ENCODE measurements around the gene CHMP6. TPM values are rescaled to one million over a fixed set of nuclear protein-coding genes. Genes with fewer than 3 reads are reported as not detected.

Gene CHMP6
- total RNA-seq, 4 donors from 2014 or later = 16.7 to 23.8 (median 22.1) TPM

- TF ChIP-seq POLR2A (IDR thresholded peaks at IDR 0.05) (no peak), CTCF (IDR thresholded peaks at IDR 0.05) (no peak)
- WGBS, 2 donors = 60 to 75% methylated on average over 4 to 7 of the region's 16 CpGs
- Histone ChIP-seq H3K27ac (peak overlapping the region; percentile 15 to 58 (median 34)), H3K27me3 (no peaks in the 10 kb centered on the region), H3K36me3 (peaks cover 0 to 85% (median 7%) of the 10 kb centered on the region in 3 donors), H3K4me3 (no peak overlapping the region), H3K9me3 (no peaks in the 10 kb centered on the region), H3K4me1 (peaks cover 0 to 29% (median 0%) of the 10 kb centered on the region in 3 donors)
- intact Hi-C loops (cut with DNase I) = no loop called here
- no peak for DNase-seq
Measured at GRCh38 chr17:80948976-80949450, 42.6 kb upstream of the CHMP6 start.

DNA sequence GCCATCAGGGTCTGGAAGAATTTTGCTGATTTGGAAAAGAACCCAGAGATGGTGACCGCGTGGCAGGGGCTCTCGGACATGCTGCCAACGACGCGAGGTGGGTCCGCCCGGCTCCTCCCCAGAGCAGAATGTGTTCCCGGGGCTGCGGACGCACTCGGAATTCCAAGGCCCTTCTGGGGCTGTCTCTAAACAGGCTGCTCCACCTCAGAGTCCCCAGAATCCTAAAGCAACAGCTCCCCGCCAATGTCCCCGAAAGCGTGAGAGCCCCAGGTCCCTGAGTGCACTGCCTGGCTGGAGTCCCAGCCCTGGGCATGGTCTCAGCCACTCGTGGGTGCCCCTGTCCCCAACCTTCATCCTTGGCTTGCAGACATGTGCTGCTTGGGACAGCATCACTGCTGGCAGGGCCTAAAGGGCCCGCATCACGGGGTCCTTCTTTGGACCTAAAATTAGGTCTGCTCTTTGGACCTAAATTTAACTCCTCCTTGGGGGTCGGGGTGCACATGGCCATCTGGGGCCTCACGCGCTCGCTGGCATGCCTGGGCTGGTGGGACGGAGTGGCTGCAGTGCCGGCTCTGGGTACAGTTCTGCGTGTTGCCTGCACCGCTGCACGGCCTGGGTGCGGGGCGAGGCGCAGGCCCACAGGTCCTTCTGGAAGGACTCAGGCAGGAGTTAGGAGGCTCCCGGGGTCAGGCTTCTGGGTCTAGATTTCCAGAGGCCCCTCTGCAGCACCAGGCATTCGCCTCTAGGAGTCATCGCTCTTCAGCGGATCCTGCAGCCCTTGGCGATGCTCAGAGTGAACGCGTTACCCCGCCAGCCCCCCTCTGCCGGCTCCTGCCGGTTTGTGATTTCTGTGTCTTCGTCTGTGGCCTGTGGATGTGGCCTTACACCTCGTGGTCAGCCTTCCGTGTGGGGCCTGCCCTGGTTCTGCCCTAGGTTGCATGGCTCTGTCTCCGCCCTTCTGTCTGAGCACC, 41.9 kb upstream of the CHMP6 start:
- H3K36me3 ChIP-seq = peaks cover 0 to 89% (median 7%) of the 10 kb centered on the region in 3 donors
- intact Hi-C loops (cut with DNase I) = no loop called here
- H3K4me3 ChIP-seq = no peak overlapping the region
- peaks cover 0 to 29% (median 0%) of the 10 kb centered on the region in 3 donors for H3K4me1 ChIP-seq
- no peaks in the 10 kb centered on the region for H3K9me3 ChIP-seq
- 94 to 100% methylated on average over 1 to 3 of the region's 44 CpGs for WGBS, 2 donors
- H3K27me3 ChIP-seq = no peaks in the 10 kb centered on the region
- peak overlapping the region in 3 of 4 donors; percentile 23 to 58 (median 46) for H3K27ac ChIP-seq
- no peak for DNase-seq
- no peak for TF ChIP-seq CTCF (IDR thresholded peaks at IDR 0.05)
- TF ChIP-seq POLR2A (IDR thresholded peaks at IDR 0.05) = no peak

- 78 to 96% methylated on average over 4 to 5 of the region's 17 CpGs for WGBS, 2 donors
- H3K36me3 ChIP-seq = peaks cover 0 to 92% (median 7%) of the 10 kb centered on the region in 3 donors
- H3K4me1 ChIP-seq = peaks cover 0 to 29% (median 0%) of the 10 kb centered on the region in 3 donors
- H3K27me3 ChIP-seq = no peaks in the 10 kb centered on the region
- peak overlapping the region in 1 of 4 donors; percentile 58 for H3K27ac ChIP-seq
- no peaks in the 10 kb centered on the region for H3K9me3 ChIP-seq
- DNase-seq = no peak
- TF ChIP-seq POLR2A (IDR thresholded peaks at IDR 0.05) (no peak), CTCF (IDR thresholded peaks at IDR 0.05) (no peak)
- intact Hi-C loops (cut with DNase I) = no loop called here
- H3K4me3 ChIP-seq = no peak overlapping the region
Measured at GRCh38 chr17:80950466-80951120, 41.0 kb upstream of the CHMP6 start.

GRCh38 chr17:80951121-80952090, 40.2 kb upstream of the CHMP6 start:
- TF ChIP-seq POLR2A (IDR thresholded peaks at IDR 0.05) (no peak), CTCF (IDR thresholded peaks at IDR 0.05) (no peak)
- peaks cover 0 to 29% (median 0%) of the 10 kb centered on the region in 3 donors for H3K4me1 ChIP-seq
- no peak overlapping the region for H3K4me3 ChIP-seq
- H3K36me3 ChIP-seq = peaks cover 0 to 89% (median 7%) of the 10 kb centered on the region in 3 donors
- H3K27ac ChIP-seq = peak overlapping the region in 1 of 4 donors; percentile 58
- WGBS, 2 donors = 93 to 95% methylated on average over 11 to 19 of the region's 38 CpGs
- H3K27me3 ChIP-seq = no peaks in the 10 kb centered on the region
- no peaks in the 10 kb centered on the region for H3K9me3 ChIP-seq
- intact Hi-C loops (cut with DNase I) = no loop called here
- DNase-seq = no peak

Measured in esophagus squamous epithelium (tissue), 5 donors.